Activated naive CD4-positive, alpha-beta T cell (primary cell): ENCODE data around the gene TTC39C.

Experiments
- DNase-seq, 4 experiments: peaks; one replicate each; lab custom pipeline; 2025; lab: John Stamatoyannopoulos, UW

Gene TTC39C

GRCh38 chr18:24014062-24014985 is at the start of gene TTC39C:
Gene TTC39C, plus strand, starts transcription at chr18:24014754. Its CDS starts 118 bp downstream, at chr18:24014872.
- DNase-seq = peak; percentile 50 to 71 (median 55)

GRCh38 chr18:23966909-23967308 is 47.6 kb upstream of the TTC39C start:
- DNase-seq = no peak

GRCh38 chr18:23967321-23968089 is 47.0 kb upstream of the TTC39C start:
- DNase-seq = no peak

- DNase-seq = no peak
These were observed 45.6 kb upstream of the TTC39C start for GRCh38 chr18:23968638-23969604.

GRCh38 chr18:23969664-23970063 is 44.9 kb upstream of the TTC39C start:
- DNase-seq = no peak

DNA sequence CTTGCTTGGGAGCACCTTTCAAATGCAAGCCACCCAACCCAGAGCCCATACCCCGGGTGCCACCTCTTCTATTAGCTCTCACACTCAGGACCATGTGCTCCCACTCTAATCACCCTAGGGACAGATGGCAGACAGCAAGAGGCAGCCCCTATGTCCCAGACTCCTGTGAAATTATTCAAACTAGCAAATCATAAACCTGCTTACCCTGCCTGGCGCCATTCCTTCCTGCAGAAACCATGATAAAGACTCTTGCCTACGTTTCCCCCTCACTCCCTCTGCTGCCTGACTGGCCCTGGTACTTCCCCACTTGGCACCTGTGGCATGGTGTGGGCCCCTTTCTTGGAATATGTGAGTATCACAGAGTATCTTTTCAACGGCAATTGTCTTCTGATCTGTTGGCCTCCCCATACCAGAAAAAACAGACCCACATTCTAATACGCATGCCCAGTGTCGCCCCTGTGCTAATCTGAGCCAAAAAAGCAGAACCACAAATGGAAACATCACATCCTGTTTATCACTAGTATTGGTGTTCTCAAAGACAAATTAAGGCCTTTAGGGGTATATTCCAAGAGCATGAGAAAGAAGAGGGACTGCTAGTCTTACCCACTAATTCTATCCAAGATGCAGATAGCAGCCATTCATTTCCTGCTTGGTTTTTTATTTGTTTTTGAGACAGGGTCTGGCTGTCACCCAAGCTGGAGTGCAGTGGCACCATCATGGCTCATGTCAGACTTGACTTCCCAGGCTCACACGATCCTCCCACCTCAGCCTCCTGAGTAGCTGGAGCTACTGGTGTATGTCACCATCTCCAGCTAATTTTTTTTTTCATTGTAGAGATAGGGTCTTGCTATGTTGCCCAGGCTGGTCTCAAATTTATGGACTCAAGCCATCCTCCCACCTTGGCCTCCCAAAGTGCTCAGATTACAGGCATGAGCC is 44.1 kb upstream of the TTC39C start:
- DNase-seq = peak in 2 of 4 experiments; percentile 2 to 37

GRCh38 chr18:23971097-23971440 is 43.5 kb upstream of the TTC39C start:
- DNase-seq = no peak

GRCh38 chr18:23971666-23972230 is 42.8 kb upstream of the TTC39C start:
- DNase-seq = no peak

DNA sequence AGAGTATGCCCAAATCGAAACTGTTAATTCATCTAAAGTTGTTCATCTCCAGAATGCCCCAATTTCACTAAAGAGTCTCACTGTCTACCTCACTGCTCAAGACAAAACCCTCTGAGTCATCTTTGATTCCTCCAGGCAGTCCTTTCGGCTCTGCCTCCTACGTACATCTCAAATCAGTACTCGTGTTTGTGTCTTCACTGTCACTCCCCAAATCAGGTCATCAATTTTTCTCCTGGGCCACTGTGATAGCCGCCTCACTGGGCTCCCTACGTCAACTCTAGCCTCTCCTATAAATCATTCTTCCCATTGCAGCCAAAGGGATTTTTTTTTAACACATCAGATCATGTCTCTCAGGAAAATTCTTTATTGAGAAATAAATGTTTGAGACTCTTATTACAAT is 42.1 kb upstream of the TTC39C start:
- DNase-seq = no peak

- no peak for DNase-seq
These were observed 37.5 kb upstream of the TTC39C start for GRCh38 chr18:23977103-23977502.

- DNase-seq = no peak
These were observed 36.7 kb upstream of the TTC39C start for GRCh38 chr18:23977719-23978483.

DNA sequence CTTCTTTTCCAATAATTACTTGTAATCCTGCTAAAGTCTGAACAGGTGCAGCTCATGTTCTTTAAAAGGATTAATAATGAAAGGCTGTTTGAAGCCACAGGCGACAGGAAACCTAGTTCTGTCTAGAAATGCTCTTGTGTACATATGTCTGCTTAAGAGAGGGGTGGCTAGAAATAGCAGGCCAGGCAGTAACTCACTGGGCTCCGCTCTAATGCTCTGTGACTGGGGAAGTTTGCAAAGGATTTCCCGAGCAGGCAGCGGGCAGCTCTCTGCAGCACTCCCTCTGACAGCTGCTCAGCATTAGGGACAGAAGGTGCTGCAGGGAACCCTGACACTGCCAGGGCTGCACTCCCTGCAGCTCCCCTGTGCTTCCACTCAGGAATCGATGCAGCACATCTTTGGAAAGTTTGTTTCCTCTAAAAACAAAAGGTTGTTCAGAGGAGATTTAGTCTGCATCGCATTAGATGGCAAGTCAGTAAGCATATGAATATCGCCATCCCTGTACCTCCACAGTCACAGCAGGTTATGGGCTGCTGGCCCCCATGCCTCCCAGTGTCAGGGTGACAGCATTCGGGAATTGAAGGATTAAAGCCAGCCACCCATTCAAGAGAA is 33.1 kb upstream of the TTC39C start:
- DNase-seq = no peak

DNA sequence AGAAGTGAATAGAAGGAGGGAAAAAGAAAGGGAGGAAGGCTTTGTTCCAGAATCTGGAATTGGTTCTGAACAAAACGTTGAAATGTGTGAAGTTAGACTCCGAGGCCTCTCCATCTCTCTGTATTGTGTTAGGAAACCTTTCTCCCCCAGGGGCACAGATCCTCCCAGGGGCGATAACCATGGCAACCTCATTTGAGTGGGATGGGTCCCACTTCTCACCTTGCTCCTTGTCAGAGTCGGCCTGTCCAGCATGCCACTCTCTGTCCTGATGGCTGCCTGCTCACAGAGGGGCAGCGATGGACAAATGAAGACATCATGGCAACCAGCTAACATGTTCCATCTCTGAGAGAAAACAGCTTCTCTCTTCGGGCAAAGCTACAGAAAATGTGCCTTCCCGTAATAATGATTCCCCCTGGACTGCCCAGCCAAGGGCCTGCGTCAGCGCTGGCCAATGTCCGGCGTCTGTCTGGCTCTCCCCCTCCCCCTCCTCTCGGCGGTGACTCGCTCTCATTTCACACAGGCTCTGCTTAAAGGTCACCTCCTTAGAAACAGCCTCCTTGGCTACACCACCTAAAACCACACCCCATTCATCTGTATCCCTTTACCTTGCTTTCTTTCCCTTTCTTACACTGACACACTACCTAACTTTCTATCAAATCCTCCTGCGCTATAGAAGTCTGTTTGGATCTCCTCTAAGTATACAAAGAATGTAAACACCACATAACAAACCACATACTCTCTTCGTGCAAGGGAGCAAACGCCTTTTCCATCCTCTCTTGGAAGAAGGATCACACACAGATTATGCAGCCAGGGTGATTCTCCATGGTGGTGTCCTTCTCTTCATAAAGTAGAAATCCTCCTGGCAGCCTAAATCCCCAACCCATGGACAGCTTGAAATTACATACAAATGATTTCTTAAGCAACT is 32.1 kb upstream of the TTC39C start:
- no peak for DNase-seq

DNA sequence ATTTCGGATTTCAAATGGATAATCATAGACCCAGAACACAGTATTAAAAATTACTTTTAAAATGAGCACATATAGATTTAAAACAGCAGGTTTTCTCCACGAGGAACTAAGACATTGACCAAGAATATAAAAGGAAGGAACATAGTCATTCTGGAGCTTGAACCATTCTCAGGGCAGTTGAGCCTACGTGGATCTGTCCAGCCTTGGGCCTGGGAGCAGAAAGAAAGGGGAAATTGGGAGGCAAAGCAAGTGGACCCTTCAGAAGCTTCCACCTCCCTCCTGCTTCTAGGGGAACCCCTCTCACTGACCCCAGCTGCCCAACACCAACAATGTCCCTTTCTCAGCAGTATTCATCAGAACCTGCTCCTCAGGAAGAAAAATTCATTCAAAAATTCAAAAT is 31.4 kb upstream of the TTC39C start:
- DNase-seq = no peak

- no peak for DNase-seq
These were observed 27.8 kb upstream of the TTC39C start for GRCh38 chr18:23986600-23987359.

DNA sequence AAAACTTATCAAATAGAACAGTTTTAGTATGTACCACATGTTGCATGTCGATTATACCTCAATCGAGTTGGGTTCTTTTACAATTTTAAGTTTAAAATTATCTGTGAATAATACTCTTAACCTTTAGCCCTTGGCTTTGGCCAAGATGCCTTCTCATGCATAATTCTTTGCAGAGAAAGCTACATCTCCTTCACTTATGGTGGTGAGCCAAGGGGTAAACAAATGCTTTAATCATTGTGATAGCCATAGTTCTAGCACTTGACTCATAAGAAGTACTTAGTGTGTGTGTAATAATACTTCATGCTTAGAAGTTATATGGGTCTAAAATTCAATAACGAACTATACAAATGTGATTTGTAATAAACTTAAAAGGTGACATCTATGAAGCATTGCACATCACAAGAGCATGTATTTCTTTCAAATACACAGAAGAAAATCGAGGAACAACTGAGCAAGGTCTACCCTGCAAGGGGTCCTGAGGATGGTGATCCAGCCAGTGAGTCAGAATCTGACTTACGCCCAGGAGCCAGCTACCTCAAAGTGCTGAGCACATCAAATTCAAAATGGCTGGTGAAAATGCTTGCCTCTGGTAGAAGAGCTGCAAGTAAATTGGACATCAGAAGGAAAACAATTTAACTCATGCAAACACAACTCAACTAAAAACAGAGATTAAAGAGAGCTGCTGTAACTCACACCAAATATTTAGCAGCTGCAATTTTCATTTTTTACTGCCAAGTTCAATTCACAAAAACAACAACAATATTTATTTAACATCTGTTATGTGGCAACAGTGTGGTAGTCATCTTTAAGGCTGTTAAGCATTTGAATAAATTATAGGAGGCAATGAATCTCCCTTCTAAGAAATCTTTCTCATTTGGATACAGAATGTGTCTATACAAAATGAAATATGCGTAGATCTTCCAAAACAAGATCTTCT is 23.8 kb upstream of the TTC39C start:
- DNase-seq = no peak
